ENCODE measurements around the gene KATNB1. TPM values are rescaled to one million over a fixed set of nuclear protein-coding genes. Genes with fewer than 3 reads are reported as not detected.

Gene KATNB1
- total RNA-seq, 1 experiment from 2014 or later = 37.7 TPM

- Histone ChIP-seq H3K9me2 (replicated peaks; ENCODE audit: low read length) (no peaks in the 10 kb centered on the region), H3K4me1 (ENCODE audit: insufficient read depth, low read length) (peaks cover 54% of the 10 kb centered on the region), H2AFZ (ENCODE audit: low read length) (no peak overlapping the region), H3K79me2 (ENCODE audit: low read length) (peaks cover 18% of the 10 kb centered on the region), H3K4me2 (ENCODE audit: low read length) (no peak overlapping the region), H4K20me1 (ENCODE audit: low read length) (no peaks in the 10 kb centered on the region), H3K4me3 (ENCODE audit: low read length) (no peak overlapping the region), H3K36me3 (ENCODE audit: low read depth, low read length) (no peaks in the 10 kb centered on the region), H3K27me3 (ENCODE audit: low read length) (no peaks in the 10 kb centered on the region), H3K9me3 (ENCODE audit: low read length) (no peaks in the 10 kb centered on the region), H3K9ac (ENCODE audit: low read length) (no peak overlapping the region), H3K27ac (ENCODE audit: low read length) (no peak overlapping the region), H3F3A (ENCODE audit: low read length, unreplicated experiment) (no peaks in the 10 kb centered on the region)
- no peak for ATAC-seq
- CTCF ChIA-PET = no interaction called here
- POLR2A ChIA-PET (ENCODE audit: unreplicated experiment) = no interaction called here
- DNase-seq = no peak
- BruUV-seq (replicated peaks) = no TSS peak
- intact Hi-C loops (cut with micrococcal nuclease) = loop anchor here (10.0 kb wide), 1 partner anchor 200 kb away; the partner anchor contains the start of genes USB1 and ZNF319
- TF ChIP-seq CTCF (conservative IDR thresholded peaks at IDR 0.05; ENCODE audit: low read depth, low read length) (no peak), EZH2phosphoT487 (IDR thresholded peaks at IDR 0.05; ENCODE audit: borderline replicate concordance, low read length) (no peak), EZH2 (IDR thresholded peaks at IDR 0.05; ENCODE audit: low read length, unreplicated experiment) (no peak)
Measured at GRCh38 chr16:57805176-57805575, 69.6 kb downstream of the KATNB1 start.

Small RNAs within 50 kb of the gene (microRNA-seq; reads per million reads assigned to microRNA genes)
- gene MIR6772 (ENCODE audit: unreplicated experiment) = not detected

Other genes with a start within 250 kb of the KATNB1 start
- 4.1 and 4.9 TPM in 2 replicates for gene DOK4, start 249.3 kb upstream of the KATNB1 start, total RNA-seq (2014; rRNA removed)
- gene CCDC102A, start 199.2 kb upstream of the KATNB1 start, total RNA-seq (2014; rRNA removed) = 12.7 and 13.9 TPM in 2 replicates
- not detected in 2 replicates for gene ADGRG5, start 193.1 kb upstream of the KATNB1 start, total RNA-seq (2014; rRNA removed)
- 33.7 and 41.5 TPM in 2 replicates for gene ADGRG1, start 107.1 kb upstream of the KATNB1 start, total RNA-seq (2014; rRNA removed)
- not detected in 2 replicates for gene ADGRG3, start 67.5 kb upstream of the KATNB1 start, total RNA-seq (2014; rRNA removed)
- not detected in 2 replicates for gene DRC7, start 41.0 kb upstream of the KATNB1 start, total RNA-seq (2014; rRNA removed)
- gene KIFC3, start 66.7 kb downstream of the KATNB1 start, total RNA-seq (2014; rRNA removed) = 32.6 and 42.2 TPM in 2 replicates
- gene CNGB1, start 235.4 kb downstream of the KATNB1 start, total RNA-seq (2014; rRNA removed) = 0.04 TPM in 1 of 2 replicates, not detected in the other